PC-3 (cell line): ENCODE measurements around the gene CACNA1H.

Source experiments
- CTCF ChIP-seq: fragments of 300-600 bp; sonication (generic); conservative IDR thresholded peaks from 2 replicates; pipeline ENCODE4 v1.5.1; 2017; ENCODE audit warnings: antibody characterized with exemption, low read depth, mild to moderate bottlenecking, low read length
- EZH2 ChIP-seq: fragments of 300-600 bp; sonication (generic); IDR thresholded peaks from one replicate; pipeline ENCODE4 v1.6.1; 2017; ENCODE audit warnings: antibody characterized with exemption, mild to moderate bottlenecking, low read length; ENCODE audit not compliant: unreplicated experiment

DNA sequence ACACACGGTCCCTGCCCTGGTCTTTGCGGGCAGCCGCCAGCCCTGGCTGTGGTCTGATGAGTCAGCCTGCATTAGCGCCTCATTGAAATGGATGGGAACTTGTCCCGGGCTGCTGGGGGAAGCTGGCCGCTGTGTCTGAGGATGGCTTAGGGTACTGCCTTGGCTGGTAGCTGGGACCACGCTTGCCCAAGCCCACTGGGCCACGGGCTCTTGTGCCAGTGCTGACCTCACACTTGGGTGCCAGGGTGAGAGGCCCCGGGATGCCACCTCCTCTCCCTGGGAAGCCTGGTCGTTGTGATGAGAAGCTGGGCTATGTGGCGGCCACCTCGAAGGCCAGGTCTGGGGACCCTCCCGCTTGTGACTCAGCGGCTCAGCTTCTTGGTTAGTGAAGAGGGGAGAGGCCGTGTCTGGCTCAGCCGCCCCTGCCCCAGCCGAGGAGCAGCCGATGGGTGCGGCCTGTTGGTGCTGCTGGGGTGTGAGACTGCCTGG is 10.7 kb downstream of the CACNA1H start:
- no peak for TF ChIP-seq CTCF
- no peak for TF ChIP-seq EZH2
